GM23338 (cell line): ENCODE measurements around the gene SPP1. TPM values are rescaled to one million over a fixed set of nuclear protein-coding genes. Genes with fewer than 3 reads are reported as not detected.

Experiments
- ATAC-seq: fragments of 200-7000 bp; cut with Tn5 transposase; 3 replicates; pipeline ENCODE4 v1.9.1; 2020
- DNase-seq: peaks from one replicate; pipeline ENCODE4 v3.0.0-alpha.2; 2015; ENCODE audit warnings: low spot score
- H2AFZ ChIP-seq: fragments of 200-600 bp; sonication (generic); 2 replicates; pipeline ENCODE4 v1.8.0; 2016; ENCODE audit warnings: antibody characterized with exemption, mild to moderate bottlenecking, moderate library complexity
- H3F3A ChIP-seq: fragments of 200-600 bp; sonication (generic); replicated peaks from 2 replicates; pipeline ENCODE4 v1.8.0; 2017; ENCODE audit warnings: antibody characterized with exemption, mixed run types, low read depth
- H3K27ac ChIP-seq: fragments of 200-600 bp; sonication (generic); 2 replicates; pipeline ENCODE4 v1.6.1; 2016; ENCODE audit warnings: low read depth
- H3K27me3 ChIP-seq: fragments of 200-600 bp; sonication (generic); 2 replicates; pipeline ENCODE4 v1.8.0; 2016; ENCODE audit warnings: mild to moderate bottlenecking, mixed run types, moderate library complexity; ENCODE audit not compliant: insufficient read depth
- H3K36me3 ChIP-seq: fragments of 200-600 bp; sonication (generic); 2 replicates; pipeline ENCODE4 v1.8.0; 2016; ENCODE audit warnings: mild to moderate bottlenecking; ENCODE audit not compliant: insufficient read depth
- H3K4me1 ChIP-seq: fragments of 200-600 bp; sonication (generic); 2 replicates; pipeline ENCODE4 v1.8.0; 2016; ENCODE audit warnings: mild to moderate bottlenecking, moderate library complexity; ENCODE audit not compliant: insufficient read depth
- H3K4me2 ChIP-seq: fragments of 200-600 bp; sonication (generic); 2 replicates; pipeline ENCODE4 v1.7.1; 2017; ENCODE audit warnings: mixed run types
- H3K4me3 ChIP-seq: fragments of 200-600 bp; sonication (generic); 2 replicates; pipeline ENCODE4 v1.6.1; 2016; ENCODE audit warnings: mixed run types
- H3K79me2 ChIP-seq: fragments of 200-600 bp; sonication (generic); replicated peaks from 2 replicates; pipeline ENCODE4 v1.8.0; 2017; ENCODE audit warnings: mild to moderate bottlenecking; ENCODE audit not compliant: insufficient read depth
- H3K9me2 ChIP-seq: fragments of 200-600 bp; sonication (generic); 2 replicates; pipeline ENCODE4 v1.8.0; 2017; ENCODE audit not compliant: insufficient read depth
- H4K20me1 ChIP-seq: fragments of 200-600 bp; sonication (generic); replicated peaks from 2 replicates; pipeline ENCODE4 v1.8.0; 2017; ENCODE audit warnings: mild to moderate bottlenecking; ENCODE audit not compliant: insufficient read depth
- H3K27ac Mint-ChIP-seq: 2 replicates; pipeline ENCODE4 v1.8.0; 2020; ENCODE audit warnings: inconsistent platforms, mild to moderate bottlenecking, moderate library complexity, mixed read lengths
- H3K27me3 Mint-ChIP-seq: 3 replicates; pipeline ENCODE4 v1.8.0; 2022; ENCODE audit warnings: low read depth, mild to moderate bottlenecking, moderate library complexity, mixed read lengths, inconsistent platforms; ENCODE audit not compliant: insufficient read depth, poor library complexity
- H3K36me3 Mint-ChIP-seq: 3 replicates; pipeline ENCODE4 v1.8.0; 2021; ENCODE audit warnings: low read depth, mild to moderate bottlenecking, inconsistent platforms, moderate library complexity, mixed read lengths
- H3K4me1 Mint-ChIP-seq: 3 replicates; pipeline ENCODE4 v1.8.0; 2020; ENCODE audit warnings: mild to moderate bottlenecking, inconsistent platforms, mixed read lengths
- H3K4me3 Mint-ChIP-seq: 3 replicates; pipeline ENCODE4 v1.8.0; 2021; ENCODE audit warnings: moderate library complexity, mild to moderate bottlenecking, inconsistent platforms, mixed read lengths
- H3K9me3 Mint-ChIP-seq: 3 replicates; pipeline ENCODE4 v1.8.0; 2020; ENCODE audit warnings: moderate library complexity, mild to moderate bottlenecking, inconsistent platforms, mixed read lengths
- CTCF ChIP-seq, 2 experiments: fragments of 200-600 bp in 1 of 2; sonication (generic) in 1 of 2; conservative IDR thresholded peaks; 2 replicates each; pipeline versions ENCODE4 v1.5.1 to v1.6.1; 2016 to 2017; ENCODE audit warnings: antibody characterized with exemption in 2 of 2, low read depth in 2 of 2, mild to moderate bottlenecking in 2 of 2, moderate library complexity in 1 of 2
- ETS1 ChIP-seq: IDR thresholded peaks from 2 replicates; pipeline ENCODE4 v1.6.1; 2016; ENCODE audit warnings: antibody characterized with exemption
- EZH2 ChIP-seq: fragments of 200-600 bp; sonication (generic); IDR thresholded peaks from one replicate; pipeline ENCODE4 v1.8.0; 2017; ENCODE audit warnings: antibody characterized with exemption, mild to moderate bottlenecking, low read depth; ENCODE audit not compliant: unreplicated experiment
- JUNB ChIP-seq: IDR thresholded peaks from one replicate; pipeline ENCODE4 v1.6.1; 2016; ENCODE audit warnings: antibody characterized with exemption; ENCODE audit not compliant: unreplicated experiment
- NANOG ChIP-seq: IDR thresholded peaks from 2 replicates; pipeline ENCODE4 v1.6.1; 2016; ENCODE audit warnings: antibody characterized with exemption, borderline replicate concordance
- REST ChIP-seq: IDR thresholded peaks from one replicate; pipeline ENCODE4 v1.6.1; 2018; ENCODE audit warnings: antibody characterized with exemption; ENCODE audit not compliant: unreplicated experiment
- ZNF331 ChIP-seq: fragments of 250-450 bp; sonication (Bioruptor Pico); IDR thresholded peaks from 2 replicates; pipeline ENCODE4 v1.5.0; 2020; ENCODE audit warnings: low read depth, mild to moderate bottlenecking, moderate library complexity
- ZNF462 ChIP-seq: fragments of 250-450 bp; sonication (Bioruptor Pico); IDR thresholded peaks from 2 replicates; pipeline ENCODE4 v1.5.0; 2020; ENCODE audit warnings: mild to moderate bottlenecking, moderate library complexity
- polyA plus RNA-seq: library from polyadenylated mRNA; unstranded; fragments of >200 nt; fragmentation: Nextera tagmentation; extraction: Ambion mirVana; gene quantifications from 2 replicates; pipeline ENCODE4 v1.2.1, GENCODE V29; 2016
- total RNA-seq: library from RNA; depleted of rRNA; stranded (reverse); fragments of >200 nt; shearing (Covaris generic); gene quantifications from 2 replicates; pipeline ENCODE4 v1.2.3, GENCODE V29; 2014

Gene SPP1
- total and polyA plus RNA-seq, 2 experiments from 2014 or later = 41.3 to 51.3 TPM

GRCh38 chr4:87938746-87939145, 36.8 kb upstream of the SPP1 start:
- H3K4me1 Mint-ChIP-seq = peaks cover 38% of the 10 kb centered on the region
- H3K9me2 ChIP-seq = no peaks in the 10 kb centered on the region; the same call in 1 of the 2 replicates

More at GRCh38 chr4:87938746-87939145, 36.8 kb upstream of the SPP1 start:
- Histone ChIP-seq H3K27ac (no peak overlapping the region), H2AFZ (no peak overlapping the region), H4K20me1 (no peaks in the 10 kb centered on the region), H3K27me3 (no peaks in the 10 kb centered on the region), H3K4me1 (peaks cover 24% of the 10 kb centered on the region), H3K4me2 (no peak overlapping the region), H3K36me3 (peaks cover 6% of the 10 kb centered on the region; the same call in 1 of the 2 replicates), H3F3A (peaks cover 4% of the 10 kb centered on the region; the same call in 1 of the 2 replicates), H3K79me2 (no peaks in the 10 kb centered on the region), H3K4me3 (no peak overlapping the region)
- peaks cover 25% of the 10 kb centered on the region for H3K27me3 Mint-ChIP-seq
- no peak for DNase-seq
- peaks cover 7% of the 10 kb centered on the region; the same call in 1 of the 3 replicates for H3K9me3 Mint-ChIP-seq
- ATAC-seq = no peak
- no peak overlapping the region for H3K27ac Mint-ChIP-seq
- no peak for TF ChIP-seq NANOG
- no peak for TF ChIP-seq ETS1
- TF ChIP-seq JUNB = no peak
- no peak for TF ChIP-seq ZNF331
- TF ChIP-seq CTCF (conservative IDR thresholded peaks at IDR 0.05; ENCODE audit: low read depth in 2 of 2) = peak in 1 of 2 experiments; percentile 50; a peak in 2 of 4 replicates
- TF ChIP-seq EZH2 = no peak
- no peak for TF ChIP-seq REST
- no peak for TF ChIP-seq ZNF462 (CRISPR knock-in tag)
- H3K36me3 Mint-ChIP-seq = peaks cover 49% of the 10 kb centered on the region
- H3K4me3 Mint-ChIP-seq = no peak overlapping the region
